ENCODE measurements around the gene CALR3.

Gene CALR3

GRCh38 chr19:16514383-16515019 is 18.5 kb upstream of the CALR3 start:
- TF ChIP-seq YY1 (IDR thresholded peaks at IDR 0.05; ENCODE audit: low read depth) (no peak), USF1 (IDR thresholded peaks at IDR 0.05) (no peak), EGR1 (IDR thresholded peaks at IDR 0.05) (no peak), REST (IDR thresholded peaks at IDR 0.05; ENCODE audit: low read depth) (no peak), RAD21 (IDR thresholded peaks at IDR 0.05; ENCODE audit: low read depth) (peak; percentile 15; the same call in 1 of the 2 replicates), FOXM1 (IDR thresholded peaks at IDR 0.05; ENCODE audit: borderline replicate concordance, low read depth) (no peak)

- TF ChIP-seq CEBPB (IDR thresholded peaks at IDR 0.05): no peak
Measured at GRCh38 chr19:16509141-16510061, 13.4 kb upstream of the CALR3 start.

- TF ChIP-seq MAX (IDR thresholded peaks at IDR 0.05) (no peak), TAF1 (IDR thresholded peaks at IDR 0.05; ENCODE audit: low read depth) (no peak), EP300 (IDR thresholded peaks at IDR 0.05; ENCODE audit: borderline replicate concordance) (no peak), RAD21 (IDR thresholded peaks at IDR 0.05; ENCODE audit: low read depth) (no peak), EGR1 (IDR thresholded peaks at IDR 0.05) (no peak), FOXM1 (IDR thresholded peaks at IDR 0.05; ENCODE audit: borderline replicate concordance, low read depth) (no peak), ZBTB7A (IDR thresholded peaks at IDR 0.05; ENCODE audit: low read depth) (no peak), CREB1 (IDR thresholded peaks at IDR 0.05; ENCODE audit: low read depth) (no peak), YY1 (IDR thresholded peaks at IDR 0.05; ENCODE audit: low read depth) (no peak), TEAD4 (IDR thresholded peaks at IDR 0.05) (no peak), USF1 (IDR thresholded peaks at IDR 0.05) (no peak), CEBPB (IDR thresholded peaks at IDR 0.05) (no peak), NFIC (IDR thresholded peaks at IDR 0.05) (no peak), TCF12 (IDR thresholded peaks at IDR 0.05; ENCODE audit: low read depth) (no peak), REST (IDR thresholded peaks at IDR 0.05; ENCODE audit: low read depth) (no peak)
Measured at GRCh38 chr19:16508546-16508945, 12.6 kb upstream of the CALR3 start.

- TF ChIP-seq TEAD4 (IDR thresholded peaks at IDR 0.05) (no peak), CREB1 (IDR thresholded peaks at IDR 0.05; ENCODE audit: low read depth) (no peak), TAF1 (IDR thresholded peaks at IDR 0.05; ENCODE audit: low read depth) (no peak), EP300 (IDR thresholded peaks at IDR 0.05; ENCODE audit: borderline replicate concordance) (no peak), ZBTB7A (IDR thresholded peaks at IDR 0.05; ENCODE audit: low read depth) (no peak), CEBPB (IDR thresholded peaks at IDR 0.05) (no peak), REST (IDR thresholded peaks at IDR 0.05; ENCODE audit: low read depth) (no peak), EGR1 (IDR thresholded peaks at IDR 0.05) (no peak), MAX (IDR thresholded peaks at IDR 0.05) (no peak), USF1 (IDR thresholded peaks at IDR 0.05) (no peak), FOXM1 (IDR thresholded peaks at IDR 0.05; ENCODE audit: borderline replicate concordance, low read depth) (no peak)
Measured at GRCh38 chr19:16506961-16507360, 11.0 kb upstream of the CALR3 start.
